Hematopoietic multipotent progenitor cell treated with erythropoietin and hydrocortisone succinate and interleukin-3 and kit ligand, for 15 days (in vitro differentiated cells): Measurements from ENCODE around the gene CTSG.
"Not testable (repeated sequence)": the region's sequence is repeated elsewhere in the genome, so short reads cannot be mapped to it uniquely, and the experiment has no call there.

Experiments used
- DNase-seq: peaks from one replicate; pipeline ENCODE4 v3.0.0-alpha.2; 2015; ENCODE audit warnings: low spot score

The CTSG gene, protein sequence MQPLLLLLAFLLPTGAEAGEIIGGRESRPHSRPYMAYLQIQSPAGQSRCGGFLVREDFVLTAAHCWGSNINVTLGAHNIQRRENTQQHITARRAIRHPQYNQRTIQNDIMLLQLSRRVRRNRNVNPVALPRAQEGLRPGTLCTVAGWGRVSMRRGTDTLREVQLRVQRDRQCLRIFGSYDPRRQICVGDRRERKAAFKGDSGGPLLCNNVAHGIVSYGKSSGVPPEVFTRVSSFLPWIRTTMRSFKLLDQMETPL

DNA sequence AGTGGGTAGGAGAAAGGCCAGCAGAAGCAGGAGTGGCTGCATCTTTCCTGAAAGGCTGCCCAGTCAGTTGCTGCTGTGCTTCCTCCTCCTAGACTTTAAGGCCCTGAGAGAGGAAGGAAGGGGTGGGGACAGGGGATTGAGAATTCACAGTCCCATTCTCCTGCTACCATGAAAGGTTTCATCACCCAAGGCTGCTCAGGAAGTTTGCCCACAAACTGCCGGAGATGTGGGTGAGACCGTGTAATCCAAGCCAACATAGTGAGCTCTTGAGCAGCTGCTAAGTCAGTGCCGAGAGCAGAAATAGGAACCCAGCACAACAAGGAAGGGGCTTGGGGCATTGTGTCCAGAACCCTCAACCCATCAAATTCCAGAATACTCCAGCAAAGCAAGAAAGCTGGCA lies at the start of gene CTSG:
Gene CTSG (minus strand): TSS at position 69 of the 400 bp plus-strand sequence. CDS start 27 bp downstream, at position 42.
- DNase-seq: no peak

DNA sequence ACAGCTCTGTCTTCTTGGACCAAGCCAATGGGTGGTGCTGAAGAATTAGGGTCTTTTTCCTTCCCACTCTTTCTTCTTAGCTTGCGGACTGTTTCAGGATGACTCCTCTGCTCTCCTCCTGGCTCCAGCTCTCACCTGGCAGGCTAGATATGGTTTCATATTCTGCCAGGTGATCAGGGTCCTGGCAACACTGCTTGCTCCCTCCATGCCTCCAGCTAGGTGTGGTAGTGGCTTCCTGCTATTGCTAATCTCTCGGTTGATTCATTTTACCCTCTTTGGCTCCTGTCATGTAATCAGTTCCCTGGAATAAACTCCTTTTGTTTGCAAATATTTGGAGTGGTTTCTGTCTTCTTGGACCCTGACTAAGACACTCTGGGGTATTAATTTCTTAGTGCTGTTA lies 37.7 kb upstream of the CTSG start:
- no peak for DNase-seq

DNA sequence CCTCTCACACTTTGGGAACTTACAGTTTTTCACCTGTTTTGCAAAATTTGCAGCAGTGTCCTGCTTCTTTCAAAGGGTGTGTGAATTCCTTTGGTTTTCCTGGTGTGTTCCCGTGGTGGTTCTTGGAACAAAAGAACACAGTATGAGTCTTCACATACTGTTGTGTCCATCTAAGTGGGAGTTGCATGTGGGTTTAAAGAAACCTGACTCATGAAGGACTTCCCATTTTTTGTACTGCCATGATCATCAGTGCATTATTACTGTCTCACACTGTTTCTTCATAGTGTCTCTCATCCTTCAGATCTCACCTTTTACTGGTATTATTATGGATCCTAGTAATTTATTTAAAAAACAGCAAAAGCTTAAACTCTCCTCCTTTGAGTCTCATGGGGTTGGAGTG lies 37.2 kb upstream of the CTSG start:
- DNase-seq: no peak

DNA sequence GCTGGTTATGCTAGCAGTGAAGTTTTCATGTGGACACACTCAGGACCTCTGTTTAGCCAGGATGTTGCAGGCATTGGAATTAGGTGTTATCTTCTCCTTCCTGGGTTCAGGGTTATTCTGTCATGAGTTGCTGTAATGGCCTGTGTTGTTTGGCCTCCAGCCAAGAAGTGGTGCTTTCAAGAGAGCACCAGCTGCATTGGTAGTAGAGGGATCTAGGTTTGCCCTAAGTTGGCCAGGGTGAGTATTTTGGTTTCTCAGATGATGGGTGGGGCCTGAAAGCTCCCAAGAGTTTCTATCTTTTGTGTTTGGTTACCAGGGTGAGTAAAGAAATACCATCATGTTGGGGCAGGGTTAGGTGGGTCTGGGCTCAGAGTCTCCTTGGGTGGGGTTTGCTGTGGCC lies 36.1 kb upstream of the CTSG start:
- DNase-seq: no peak

DNA sequence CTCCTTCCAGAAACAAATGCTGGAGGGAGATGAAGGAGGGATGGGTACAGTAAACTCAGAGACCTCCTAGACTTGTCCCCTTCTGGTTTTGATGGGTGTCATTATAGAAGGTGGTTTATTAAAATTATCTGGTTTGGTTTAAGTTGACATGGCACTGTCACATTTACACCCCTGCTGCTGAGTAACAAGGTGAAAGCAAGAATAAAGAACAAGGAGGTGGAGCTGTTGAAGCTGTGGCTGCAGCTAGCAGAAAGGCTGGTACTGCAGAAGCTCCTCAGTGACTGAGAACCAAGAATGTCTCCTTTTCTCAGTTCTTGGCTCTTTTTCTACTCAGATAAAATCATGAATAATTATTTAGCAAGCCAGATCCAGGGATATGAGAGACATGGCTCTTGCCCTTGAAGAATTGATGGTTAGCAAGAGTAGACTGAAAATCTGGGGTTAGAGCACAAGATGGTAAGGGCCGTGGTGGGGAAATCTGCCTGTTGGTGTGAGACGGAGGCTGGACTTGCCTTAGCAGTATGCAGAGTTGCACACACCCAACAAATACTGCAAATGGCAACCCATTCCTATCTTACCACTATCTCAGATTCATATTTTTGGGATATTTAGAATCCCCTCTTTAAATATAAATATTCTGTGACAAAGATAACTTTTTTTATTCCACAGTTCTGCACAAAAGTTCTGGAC lies 33.8 kb upstream of the CTSG start, which contains the start of gene GZMH:
Gene GZMH (minus strand): TSS at position 31 of the 690 bp plus-strand sequence. CDS start 72 bp downstream, outside the sequence.
- DNase-seq: no peak

DNA sequence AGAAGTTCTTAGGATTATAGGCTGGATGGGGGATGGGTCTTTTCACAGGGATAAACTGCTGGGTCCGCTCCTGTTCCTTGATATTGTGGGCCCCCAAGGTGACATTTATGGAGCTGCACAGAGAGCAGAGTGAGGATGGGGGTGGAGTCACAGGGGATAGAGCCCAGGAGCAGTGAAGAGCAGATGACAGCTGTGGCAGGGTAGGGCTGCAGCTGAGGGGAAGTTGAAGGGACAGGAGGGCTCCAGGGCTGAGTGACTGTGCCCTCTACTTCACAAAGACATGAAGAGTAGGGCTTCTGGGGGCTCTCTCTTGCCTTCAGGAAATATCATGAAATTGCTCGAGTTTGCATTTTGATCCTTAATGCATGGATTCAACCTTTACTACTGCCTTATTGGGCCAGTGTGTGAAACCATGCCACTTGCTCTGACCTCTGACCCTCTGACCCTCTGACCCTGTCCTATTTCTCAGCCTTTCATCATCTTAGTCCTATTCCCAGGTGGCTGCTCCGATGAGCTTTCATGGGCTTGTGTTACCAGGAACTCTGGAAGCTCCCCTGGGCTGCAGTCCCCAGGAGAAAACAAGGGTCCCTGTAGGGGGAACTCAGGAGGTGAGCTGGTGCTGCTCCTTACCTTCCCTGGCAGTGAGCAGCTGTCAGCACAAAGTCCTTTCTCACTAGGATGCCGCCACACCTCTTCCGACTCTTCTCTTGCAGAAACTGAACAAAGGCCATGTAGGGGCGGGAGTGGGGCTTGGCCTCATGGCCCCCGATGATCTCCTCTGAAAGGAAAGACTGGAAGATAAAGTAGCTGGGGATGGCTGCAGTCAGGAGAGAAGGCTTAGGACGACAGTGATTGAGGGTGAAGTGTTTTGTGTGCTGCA lies 31.8 kb upstream of the CTSG start:
- no peak for DNase-seq

DNA sequence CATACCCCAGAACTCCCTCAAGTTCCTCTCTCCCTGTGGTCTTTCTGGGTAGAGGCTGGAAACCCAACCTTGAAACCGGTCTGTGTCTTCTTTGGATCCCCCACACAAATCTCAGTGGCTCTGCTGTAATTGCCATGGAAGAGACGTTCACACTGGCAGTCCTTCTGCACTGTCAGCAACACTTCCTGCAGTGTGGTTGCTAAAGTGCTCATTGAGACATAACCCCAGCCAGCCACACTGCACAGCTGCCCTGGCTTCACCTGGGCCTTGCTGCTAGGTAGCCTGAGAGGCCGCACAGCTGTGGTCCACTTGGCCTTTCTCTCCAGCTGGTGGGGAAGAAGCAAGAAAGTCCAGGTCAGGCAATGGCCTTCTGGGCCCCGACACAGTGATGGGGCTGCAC lies 31.0 kb upstream of the CTSG start:
- DNase-seq: no peak

DNA sequence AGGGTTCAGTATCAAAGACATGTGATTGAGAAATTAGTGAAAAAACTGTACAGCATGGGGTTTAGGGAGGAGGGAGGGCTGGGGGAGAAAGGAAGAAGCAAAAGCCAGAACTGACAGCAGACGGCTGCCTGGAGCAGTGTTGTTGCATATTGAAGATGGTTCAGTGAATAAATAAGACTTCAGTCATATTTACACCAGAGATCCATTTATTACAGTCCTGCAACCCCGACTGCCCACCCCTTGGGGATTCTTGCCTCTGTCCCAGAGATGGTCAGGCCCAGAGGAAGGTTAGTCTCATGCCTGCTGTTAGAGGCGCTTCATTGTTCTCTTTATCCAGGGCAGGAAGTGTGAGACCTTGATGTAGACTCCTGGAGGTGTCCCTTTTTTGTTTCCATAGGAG lies 30.2 kb upstream of the CTSG start:
- DNase-seq: no peak

DNA sequence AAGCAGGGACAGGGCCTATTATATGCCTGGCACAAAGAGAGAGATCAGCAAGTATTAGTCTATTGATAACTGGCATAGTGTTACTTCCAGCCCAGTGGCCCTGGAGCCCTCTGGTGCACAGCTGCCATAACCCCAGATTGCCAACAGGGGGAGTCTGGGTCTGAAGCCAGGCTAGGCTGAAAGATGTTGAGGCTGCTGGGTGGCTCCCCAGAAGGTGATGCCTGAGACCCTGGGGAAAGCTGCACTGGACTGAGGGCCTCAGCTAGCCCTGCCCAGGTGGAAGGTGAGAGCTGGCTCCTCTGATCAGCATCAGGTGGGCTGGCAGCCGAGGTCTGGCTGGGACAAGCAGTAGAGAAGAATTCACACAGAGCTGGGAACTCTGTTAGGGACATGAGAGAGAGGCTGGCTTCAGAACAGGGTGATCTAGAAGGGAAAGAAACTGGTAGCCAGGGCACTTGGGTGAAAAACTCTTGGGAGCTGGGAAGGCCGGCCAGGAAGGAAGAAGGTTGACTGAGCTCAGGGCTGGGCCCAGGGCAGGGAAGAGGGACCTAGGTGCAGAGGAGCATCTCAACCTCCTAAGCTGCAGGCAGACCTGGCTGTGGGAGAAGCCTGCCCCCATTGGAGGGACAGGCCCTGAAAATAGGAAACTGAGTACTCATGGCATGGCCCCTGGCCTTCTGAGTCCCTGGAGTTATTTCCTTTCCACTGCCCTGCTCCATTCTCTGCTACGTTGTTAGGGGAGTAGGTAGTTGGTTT lies 29.6 kb upstream of the CTSG start:
- DNase-seq: peak; percentile 39

DNA sequence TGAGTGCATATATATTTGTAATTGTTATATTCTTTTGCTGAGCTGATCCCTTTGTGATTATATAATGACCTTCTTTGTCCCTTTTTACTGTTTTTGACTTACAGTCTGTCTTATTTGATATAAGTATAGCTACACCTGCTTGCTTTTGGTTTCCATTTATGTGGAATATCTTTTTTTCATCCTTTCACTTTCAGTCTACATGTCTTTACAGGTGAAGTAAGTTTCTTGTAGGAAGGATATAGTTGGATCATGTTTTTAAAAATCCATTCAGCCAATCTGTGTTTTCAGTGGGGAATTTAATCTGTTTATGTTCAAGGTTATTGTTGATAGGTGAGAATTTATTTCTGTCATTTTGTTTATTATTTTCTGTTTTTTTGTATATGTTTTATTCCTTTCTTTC lies 21.4 kb upstream of the CTSG start:
- DNase-seq: no peak

DNA sequence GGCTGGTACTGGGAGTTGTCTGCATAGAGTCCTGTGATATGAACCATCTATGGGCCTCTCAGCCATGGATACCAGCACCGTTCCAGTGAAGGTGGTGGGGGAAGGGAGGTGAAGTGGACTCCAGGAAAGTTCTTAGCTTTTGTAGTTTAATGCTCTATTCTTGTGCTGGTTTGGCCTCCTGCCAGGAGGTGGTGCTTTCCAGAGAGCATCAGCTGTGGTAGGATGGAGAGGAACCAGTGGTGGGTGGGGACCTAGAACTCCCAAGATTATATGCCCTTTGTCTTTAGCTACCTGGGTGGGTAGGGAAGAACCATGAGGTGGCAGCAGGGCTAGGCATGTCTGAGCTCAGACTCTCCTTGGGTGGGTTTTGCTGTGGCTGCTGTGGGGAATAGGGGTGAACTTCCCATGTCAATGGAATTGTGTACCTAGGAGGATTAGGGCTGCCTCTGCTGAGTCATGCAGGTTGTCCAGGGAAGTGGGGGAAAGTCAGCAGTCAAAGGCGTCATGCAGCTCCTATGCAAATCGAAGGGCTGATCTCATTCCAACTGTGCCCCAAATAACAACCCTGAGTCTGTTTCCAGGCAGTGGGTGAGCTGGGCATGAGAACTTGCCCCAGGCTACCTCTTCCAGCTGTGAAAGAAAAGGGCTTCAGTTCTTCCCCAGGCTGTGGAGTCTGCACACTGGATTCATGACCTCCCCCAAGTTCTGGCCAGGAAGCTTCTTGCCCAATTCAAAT lies 19.2 kb upstream of the CTSG start:
- DNase-seq: no peak

DNA sequence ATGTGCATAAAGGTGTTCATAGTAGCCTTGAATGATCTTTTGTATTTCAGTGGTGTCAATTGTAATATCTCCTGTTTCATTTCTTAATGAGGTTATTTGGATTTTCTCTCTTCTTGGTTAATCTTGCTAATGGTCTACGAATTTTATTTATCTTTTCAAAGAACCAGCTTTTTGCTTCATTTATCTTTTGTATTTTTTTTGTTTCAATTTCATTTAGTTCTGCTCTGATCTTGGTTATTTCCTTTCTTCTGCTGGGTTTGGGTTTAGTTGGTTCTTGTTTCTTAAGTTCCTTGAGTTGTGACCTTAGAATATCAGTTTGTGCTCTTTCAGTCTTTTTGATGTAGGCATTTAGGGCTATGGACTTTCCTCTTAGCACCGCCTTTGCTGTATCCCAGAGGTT lies 15.0 kb upstream of the CTSG start:
- DNase-seq: not testable (repeated sequence)

DNA sequence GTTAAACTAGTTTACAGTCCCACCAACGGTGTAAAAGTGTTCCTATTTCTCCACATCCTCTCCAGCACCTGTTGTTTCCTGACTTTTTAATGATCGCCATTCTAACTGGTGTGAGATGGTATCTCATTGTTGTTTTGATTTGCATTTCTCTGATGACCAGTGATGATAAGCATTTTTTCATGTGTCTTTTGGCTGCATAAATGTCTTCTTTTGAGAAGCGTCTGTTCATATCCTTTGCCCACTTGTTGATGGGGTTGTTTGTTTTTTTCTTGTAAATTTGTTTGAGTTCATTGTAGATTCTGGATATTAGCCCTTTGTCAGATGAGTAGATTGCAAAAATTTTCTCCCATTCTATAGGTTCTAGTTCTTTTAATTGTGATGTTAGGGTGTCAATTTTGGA lies 8.4 kb upstream of the CTSG start:
- not testable (repeated sequence) for DNase-seq

DNA sequence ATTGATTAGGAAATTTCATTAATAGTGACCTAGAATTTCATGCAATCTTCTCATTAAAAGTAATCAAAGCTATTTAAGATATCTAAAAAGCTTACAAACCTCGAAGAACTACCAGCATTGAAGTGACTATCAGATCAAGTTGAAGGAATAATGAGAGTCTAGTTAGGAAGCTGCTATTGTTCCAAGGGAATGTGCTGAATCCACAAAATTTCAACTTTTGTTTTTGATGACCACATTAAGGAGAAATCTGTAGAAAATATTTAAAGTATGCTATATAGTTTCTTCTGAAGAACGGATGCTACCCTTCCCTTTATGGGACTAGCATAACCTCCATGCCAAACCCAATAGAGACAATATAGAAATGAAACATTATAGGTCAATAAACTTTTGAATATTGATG lies 2.5 kb upstream of the CTSG start:
- no peak for DNase-seq

DNA sequence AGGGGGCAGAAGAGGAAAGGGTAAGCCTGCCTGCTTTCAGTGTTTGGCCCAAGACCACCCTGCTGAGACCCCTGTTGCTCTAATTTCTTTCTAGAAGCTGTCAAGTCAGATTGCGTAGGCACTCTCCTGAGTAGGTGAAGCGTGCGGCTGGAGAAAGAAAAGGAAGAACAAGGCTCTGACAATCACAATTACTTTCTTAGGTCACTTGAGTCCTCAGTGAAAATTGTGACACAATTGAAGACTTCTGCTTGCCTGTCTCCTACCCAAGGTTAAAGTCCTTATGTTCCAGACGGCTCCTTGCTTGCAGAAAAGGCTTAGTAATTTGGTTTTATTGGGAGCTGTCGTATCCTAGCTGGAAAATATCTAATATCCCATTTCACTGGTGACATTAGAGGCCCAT lies 721 bp upstream of the CTSG start:
- DNase-seq: no peak

DNA sequence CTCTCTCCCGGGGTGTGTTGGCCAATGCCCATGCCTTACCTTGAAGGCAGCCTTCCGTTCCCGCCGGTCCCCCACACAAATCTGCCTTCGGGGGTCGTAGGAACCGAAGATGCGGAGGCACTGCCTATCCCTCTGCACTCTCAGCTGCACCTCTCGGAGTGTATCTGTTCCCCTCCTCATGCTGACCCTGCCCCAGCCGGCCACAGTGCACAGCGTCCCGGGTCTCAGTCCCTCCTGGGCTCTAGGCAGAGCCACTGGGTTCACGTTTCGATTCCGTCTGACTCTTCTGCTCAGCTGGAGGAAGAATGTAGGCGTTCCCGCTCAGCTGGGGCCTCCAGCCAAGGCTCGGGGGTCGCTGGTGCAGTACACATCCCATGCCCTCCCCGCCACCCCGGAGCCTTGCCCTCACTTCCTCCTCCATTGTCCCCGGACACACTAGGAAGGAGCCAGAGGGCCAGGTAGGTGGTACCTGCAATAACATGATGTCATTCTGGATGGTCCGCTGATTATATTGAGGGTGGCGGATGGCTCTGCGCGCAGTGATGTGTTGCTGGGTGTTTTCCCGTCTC lies 1.8 kb downstream of the CTSG start:
- DNase-seq: no peak

DNA sequence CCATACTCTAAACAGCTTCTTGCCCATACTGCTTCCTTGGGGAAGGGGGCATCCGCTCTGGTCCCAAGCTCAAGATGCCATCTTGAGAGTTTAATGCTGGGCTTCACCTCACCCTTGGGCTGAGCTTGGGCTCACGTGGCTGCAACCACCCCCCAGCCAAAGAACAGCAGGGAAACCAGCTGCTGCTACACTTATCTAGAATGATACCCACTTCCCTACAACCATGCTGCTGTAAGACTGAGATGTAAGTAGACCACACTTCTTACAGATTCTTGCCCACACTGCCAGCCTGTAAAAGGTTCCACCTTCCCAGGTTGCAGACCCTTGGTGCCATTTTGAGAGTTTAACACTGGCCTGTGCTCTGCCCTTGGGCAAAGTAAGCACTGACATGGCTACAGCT lies 9.7 kb downstream of the CTSG start:
- DNase-seq: no peak

DNA sequence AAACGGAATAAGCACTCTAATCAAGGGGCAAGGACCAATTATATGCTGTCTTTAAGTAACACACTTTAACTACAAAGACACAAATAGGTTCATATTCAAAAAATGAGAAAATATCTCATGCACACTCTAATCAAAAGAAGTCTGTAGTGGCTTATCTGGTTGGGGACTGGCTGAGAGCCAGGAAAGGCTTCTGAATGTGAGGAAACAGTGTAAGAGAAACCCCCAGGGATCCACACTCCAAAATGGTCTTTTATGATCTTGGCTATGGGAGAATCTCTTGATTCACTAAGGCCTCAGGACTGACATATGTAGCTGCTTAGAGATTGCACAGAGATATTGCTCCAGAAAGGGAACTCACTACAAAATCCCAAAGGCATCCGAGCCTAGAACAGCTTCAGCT lies 10.3 kb downstream of the CTSG start:
- DNase-seq: no peak

DNA sequence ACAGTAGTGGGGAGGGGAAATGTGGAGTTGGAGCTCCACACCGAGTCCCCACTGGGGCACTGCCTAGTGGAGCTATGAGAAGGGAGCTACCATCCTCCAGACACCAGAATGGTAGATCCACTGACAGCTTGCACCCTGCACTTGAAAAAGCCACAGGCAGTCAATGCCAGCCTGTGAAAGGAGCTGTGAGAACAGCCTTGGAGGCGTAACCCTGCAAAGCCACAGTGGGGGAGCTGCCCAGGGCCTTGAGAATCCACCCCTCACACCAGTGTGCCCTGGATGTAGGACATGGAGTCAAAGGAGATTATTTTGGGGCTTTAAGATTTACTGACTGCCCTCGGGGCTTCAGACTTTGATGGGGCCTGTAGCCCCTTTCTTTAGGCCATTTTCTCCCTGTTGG lies 12.5 kb downstream of the CTSG start:
- DNase-seq: no peak

DNA sequence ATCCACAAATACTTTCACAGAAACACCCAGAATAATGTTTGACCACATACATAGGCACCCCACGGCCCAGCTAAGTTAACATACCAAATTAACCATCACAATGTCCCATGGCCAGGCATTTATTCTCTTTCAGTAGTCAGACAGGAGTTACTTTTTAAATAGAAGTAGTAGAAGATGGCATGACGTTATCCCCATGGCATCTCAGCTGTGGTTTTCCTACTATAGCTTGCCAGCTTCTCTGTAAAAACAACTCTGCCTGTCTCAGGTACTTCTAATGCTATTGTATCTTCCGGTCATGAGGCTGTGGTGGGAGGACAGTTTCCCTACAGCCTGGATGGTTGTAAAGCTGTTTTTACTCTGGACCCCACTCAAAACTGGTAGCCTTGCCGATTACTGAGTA lies 19.3 kb downstream of the CTSG start:
- no peak for DNase-seq

DNA sequence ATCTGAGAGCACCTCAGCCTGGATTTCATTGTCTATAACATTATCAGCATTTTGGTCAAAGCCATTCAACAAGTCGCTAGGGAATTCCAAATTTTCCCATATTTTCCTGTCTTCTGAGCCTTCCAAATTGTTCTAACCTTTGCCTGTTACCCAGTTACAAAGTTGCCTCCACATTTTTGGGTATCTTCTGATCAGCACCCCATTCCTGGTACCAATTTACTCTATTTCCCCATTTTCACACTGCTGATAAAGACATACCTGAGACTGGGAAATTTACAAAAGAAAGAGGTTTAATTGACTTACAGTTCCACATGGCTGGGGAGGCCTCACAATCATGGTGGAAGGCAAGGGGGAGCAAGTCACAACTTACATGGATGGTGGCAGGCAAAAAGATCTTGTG lies 27.0 kb downstream of the CTSG start:
- DNase-seq: not testable (repeated sequence)
